ENCODE results near the gene NKPD1. TPM values are rescaled to one million over a fixed set of nuclear protein-coding genes. Genes with fewer than 3 reads are reported as not detected.

Gene NKPD1
- polyA plus RNA-seq, 1 donor (not counting 4 experiments of a cell fraction or from before 2014, with no cell fraction given): 0.37 TPM

GRCh38 chr19:45200568-45200967 is 39.8 kb upstream of the NKPD1 start:
- no peaks in the 10 kb centered on the region for H3K79me2 ChIP-seq (ENCODE audit: control insufficient read depth, insufficient read depth, low read length)
- H3K27ac ChIP-seq (ENCODE audit: control insufficient read depth, insufficient read depth, low read length): no peak overlapping the region
- H3K9ac ChIP-seq (ENCODE audit: control insufficient read depth, extremely low read depth, insufficient read depth, low read length): no peak overlapping the region
- FAIRE-seq (no peak), DNase-seq (ENCODE audit: low read depth, low spot score) (no peak)
- H3K4me1 ChIP-seq (ENCODE audit: control insufficient read depth, extremely low read depth, insufficient read depth, low read length): peaks cover 7% of the 10 kb centered on the region
- dilution Hi-C loops (cut with MboI; ENCODE audit: extremely low pct_ligation_motif_present, low sequenced_read_pairs): no loop called here
- H3K36me3 ChIP-seq (ENCODE audit: control insufficient read depth in 2 of 2, extremely low read depth in 1 of 2, insufficient read depth in 2 of 2, low read length in 2 of 2): no peaks in the 10 kb centered on the region
- H2AFZ ChIP-seq (ENCODE audit: control insufficient read depth, low read length): no peak overlapping the region
- H4K20me1 ChIP-seq (ENCODE audit: control insufficient read depth, extremely low read depth, insufficient read depth, low read length): no peaks in the 10 kb centered on the region
- H3K27me3 ChIP-seq (ENCODE audit: control insufficient read depth, extremely low read depth, insufficient read depth, low read length): no peaks in the 10 kb centered on the region
- H3K9me1 ChIP-seq (ENCODE audit: control insufficient read depth, extremely low read depth, insufficient read depth, low read length): no peaks in the 10 kb centered on the region
- peak in 2 of 3 experiments; percentile 27 to 66 for TF ChIP-seq CTCF (optimal IDR thresholded peaks at IDR 0.05 in 1 of 3, IDR thresholded peaks at IDR 0.05 in 1 of 3, conservative IDR thresholded peaks at IDR 0.05 in 1 of 3; ENCODE audit: extremely low read depth in 1 of 3, insufficient read depth in 2 of 3, low read length in 3 of 3)
- no peak for TF ChIP-seq EZH2 (IDR thresholded peaks at IDR 0.05; ENCODE audit: low read length)
- H3K4me3 ChIP-seq (ENCODE audit: control insufficient read depth in 2 of 3, extremely low read depth in 1 of 3, insufficient read depth in 2 of 3, low read depth in 1 of 3, low read length in 3 of 3): no peak overlapping the region
- no peaks in the 10 kb centered on the region for H3K9me3 ChIP-seq (ENCODE audit: control insufficient read depth, low read depth, low read length)
- no peak overlapping the region for H3K4me2 ChIP-seq (ENCODE audit: control insufficient read depth, extremely low read depth, insufficient read depth, low read depth, low read length)

- Histone ChIP-seq H3K9ac (ENCODE audit: control insufficient read depth, extremely low read depth, insufficient read depth, low read length) (no peak overlapping the region), H3K27ac (ENCODE audit: control insufficient read depth, insufficient read depth, low read length) (no peak overlapping the region), H3K79me2 (ENCODE audit: control insufficient read depth, insufficient read depth, low read length) (no peaks in the 10 kb centered on the region), H3K4me2 (ENCODE audit: control insufficient read depth, extremely low read depth, insufficient read depth, low read depth, low read length) (no peak overlapping the region), H2AFZ (ENCODE audit: control insufficient read depth, low read length) (no peak overlapping the region), H3K36me3 (ENCODE audit: control insufficient read depth in 2 of 2, extremely low read depth in 1 of 2, insufficient read depth in 2 of 2, low read length in 2 of 2) (no peaks in the 10 kb centered on the region), H3K27me3 (ENCODE audit: control insufficient read depth, extremely low read depth, insufficient read depth, low read length) (no peaks in the 10 kb centered on the region), H3K4me1 (ENCODE audit: control insufficient read depth, extremely low read depth, insufficient read depth, low read length) (peaks cover 4% of the 10 kb centered on the region), H3K9me1 (ENCODE audit: control insufficient read depth, extremely low read depth, insufficient read depth, low read length) (no peaks in the 10 kb centered on the region), H3K9me3 (ENCODE audit: control insufficient read depth, low read depth, low read length) (no peaks in the 10 kb centered on the region), H3K4me3 (ENCODE audit: control insufficient read depth in 2 of 3, extremely low read depth in 1 of 3, insufficient read depth in 2 of 3, low read depth in 1 of 3, low read length in 3 of 3) (no peak overlapping the region), H4K20me1 (ENCODE audit: control insufficient read depth, extremely low read depth, insufficient read depth, low read length) (no peaks in the 10 kb centered on the region)
- DNase-seq (ENCODE audit: low read depth, low spot score) (no peak), FAIRE-seq (no peak)
- dilution Hi-C loops (cut with MboI; ENCODE audit: extremely low pct_ligation_motif_present, low sequenced_read_pairs): no loop called here
- no peak for TF ChIP-seq EZH2 (IDR thresholded peaks at IDR 0.05; ENCODE audit: low read length)
- TF ChIP-seq CTCF (optimal IDR thresholded peaks at IDR 0.05 in 1 of 3, IDR thresholded peaks at IDR 0.05 in 1 of 3, conservative IDR thresholded peaks at IDR 0.05 in 1 of 3; ENCODE audit: extremely low read depth in 1 of 3, insufficient read depth in 2 of 3, low read length in 3 of 3): no peak
Observed at GRCh38 chr19:45195764-45196163, 35.0 kb upstream of the NKPD1 start.

Measured in keratinocyte (primary cell).